ENCODE measurements around the gene MAGI3.

Gene MAGI3

DNA sequence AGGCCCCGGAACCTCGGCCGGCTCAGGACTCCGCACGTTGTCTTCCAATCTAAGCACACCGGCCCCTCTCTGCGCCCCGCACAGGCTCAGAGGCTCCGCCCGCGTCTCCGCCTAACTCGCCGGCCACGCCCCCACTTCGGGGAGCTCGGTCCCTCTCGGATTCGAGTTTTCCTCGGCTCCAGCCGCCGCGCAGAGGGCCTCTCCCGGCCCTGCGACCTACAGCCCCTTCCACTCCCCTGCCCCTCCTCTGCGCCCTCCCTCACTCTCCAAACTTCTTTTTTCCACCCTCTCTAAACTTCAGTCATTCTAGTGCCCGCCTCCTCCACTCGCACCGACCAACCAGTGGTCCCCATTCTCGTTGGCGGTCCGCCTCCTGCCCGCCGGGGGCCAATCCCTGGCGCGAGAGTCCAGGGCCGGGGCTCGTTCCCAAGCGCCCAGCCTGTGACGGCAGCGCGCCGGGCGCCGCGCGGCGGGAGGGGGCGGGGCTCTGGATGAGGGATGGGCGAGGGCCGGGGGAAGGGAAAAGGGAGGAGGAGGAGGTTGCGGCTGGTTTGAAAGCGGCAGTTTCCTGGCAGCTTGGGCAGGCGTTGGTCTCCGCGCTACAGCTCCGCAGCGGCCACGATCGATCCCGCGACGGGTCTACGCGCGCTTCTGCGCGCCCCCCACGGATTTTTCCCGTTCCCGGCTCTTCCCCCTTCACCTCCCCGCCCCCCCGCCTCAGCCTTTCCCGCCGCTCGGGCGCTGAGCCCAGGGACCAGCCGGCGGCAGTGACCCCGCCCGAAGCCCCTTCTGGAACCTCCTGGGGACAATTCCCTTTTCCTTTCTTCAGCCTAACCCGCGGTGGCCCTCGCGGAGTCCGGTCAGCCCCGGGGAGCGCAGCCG is at the start of gene MAGI3:
MAGI3 (plus strand) TSS at position 563 of the 882 bp plus-strand sequence. CDS start 519 bp downstream, outside the sequence.
- DNase-seq = peak; percentile 88

DNA sequence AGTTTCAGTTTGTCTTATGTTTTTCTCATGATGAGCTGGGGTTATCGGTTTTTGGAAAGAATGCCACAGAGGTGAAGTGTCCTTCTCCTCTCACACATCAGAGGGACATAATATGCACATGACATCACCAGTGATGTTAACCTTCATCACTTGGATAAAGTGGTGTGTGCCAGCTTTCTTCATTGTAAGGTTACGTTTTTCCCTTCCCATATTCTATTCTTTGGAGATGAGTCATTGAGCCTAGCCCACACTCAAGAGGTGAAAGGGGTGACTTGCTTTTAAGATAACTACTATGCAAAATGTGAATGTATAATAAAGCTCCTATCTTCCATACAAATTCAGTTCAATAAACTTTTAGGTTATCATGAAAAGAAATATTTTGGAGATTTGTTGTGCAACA is 36.7 kb upstream of the MAGI3 start:
- DNase-seq = no peak

DNA sequence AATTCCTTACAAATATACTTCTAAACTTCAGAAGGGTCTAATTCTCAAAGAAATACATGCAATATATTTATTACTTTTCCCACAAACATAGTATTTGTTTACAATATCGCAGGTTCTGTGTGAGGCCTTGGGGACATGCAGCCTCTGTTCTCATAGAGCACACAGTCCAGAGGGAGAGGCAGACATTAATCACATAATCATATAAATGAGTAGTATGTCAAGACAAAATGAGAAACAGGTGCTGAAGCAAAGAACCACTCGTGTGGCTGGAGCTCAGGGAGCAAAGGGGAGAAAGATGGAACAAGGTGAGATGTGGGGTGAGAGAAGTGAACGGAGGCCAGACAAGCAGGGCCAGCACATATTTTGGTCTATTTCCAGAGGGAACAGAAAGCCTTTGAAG is 26.4 kb upstream of the MAGI3 start:
- no peak for DNase-seq

DNA sequence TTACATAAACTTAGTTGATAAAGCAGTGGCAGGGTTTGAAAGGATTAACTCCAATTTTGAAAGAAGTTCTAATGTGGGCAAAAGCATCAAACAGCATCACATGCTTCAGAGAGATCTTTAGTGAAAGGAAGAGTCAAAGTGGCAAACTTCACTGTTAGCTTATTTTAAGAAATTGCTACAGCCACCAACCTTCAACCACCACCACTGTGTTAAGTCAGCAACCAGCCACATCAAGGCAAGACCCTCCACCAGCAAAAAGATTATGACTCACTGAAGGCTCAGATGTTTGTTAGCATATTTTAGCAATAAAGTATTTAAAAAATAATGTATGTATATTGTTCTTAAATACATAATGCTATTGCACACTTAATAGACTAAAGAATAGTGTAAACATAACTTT is 21.3 kb upstream of the MAGI3 start:
- no peak for DNase-seq

DNA sequence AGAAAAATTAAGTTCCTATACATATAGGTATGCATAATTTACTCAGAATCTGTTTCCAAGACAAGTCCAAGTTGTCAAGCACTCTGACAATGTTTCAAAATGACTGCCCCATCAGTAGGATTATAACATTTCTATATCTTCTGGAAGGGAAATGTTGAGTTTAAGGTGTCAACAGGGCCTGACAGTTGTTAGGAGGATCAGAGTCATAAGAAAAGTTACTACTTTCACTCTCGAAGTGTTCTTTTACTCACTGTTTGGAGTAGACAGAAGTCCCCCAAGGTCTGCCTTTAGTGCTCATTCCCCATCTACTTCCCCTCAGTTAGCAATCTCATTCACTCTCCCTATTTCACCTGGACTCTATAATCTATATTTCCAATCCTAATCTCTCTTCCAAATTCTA is 20.6 kb upstream of the MAGI3 start:
- no peak for DNase-seq

GRCh38 chr1:113370868-113371267 is 19.4 kb upstream of the MAGI3 start:
- no peak for DNase-seq

DNA sequence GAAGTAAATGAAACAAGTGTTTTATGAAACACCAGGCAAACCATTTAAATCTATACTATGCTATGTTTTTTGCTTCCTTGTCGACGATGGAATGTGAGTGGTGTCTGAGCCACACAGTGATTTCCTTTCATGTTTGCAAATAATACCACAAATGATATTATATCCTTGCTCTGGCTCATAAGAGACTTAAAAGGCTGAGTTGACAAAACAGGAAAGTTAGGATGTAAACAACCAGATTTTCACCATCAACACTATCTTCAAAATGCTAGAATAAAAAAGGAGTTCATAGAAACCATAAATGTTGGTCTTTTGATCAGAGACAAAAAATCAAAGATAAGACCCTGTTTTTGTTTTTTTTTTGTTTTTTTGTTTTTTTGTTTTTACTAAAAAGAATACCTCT is 17.8 kb upstream of the MAGI3 start:
- DNase-seq = no peak

DNA sequence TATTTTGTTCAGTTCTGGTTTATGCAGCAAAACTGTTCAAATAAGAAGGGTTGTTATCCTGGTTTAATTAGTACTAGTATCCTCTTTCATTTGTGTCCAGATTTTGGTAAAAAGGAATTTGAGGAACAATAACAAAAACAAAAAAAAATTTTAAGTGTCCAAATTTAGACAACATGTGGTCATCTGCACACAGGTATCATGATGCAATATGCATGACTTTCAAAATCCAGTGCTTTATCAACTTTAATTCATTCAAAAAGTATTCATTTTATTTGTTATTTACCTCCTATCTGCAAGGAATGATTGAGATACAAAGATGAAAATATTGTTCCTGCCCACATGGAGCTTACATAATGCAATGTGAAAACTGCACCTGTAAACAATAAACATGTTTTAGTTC is 16.7 kb upstream of the MAGI3 start:
- DNase-seq = no peak

GRCh38 chr1:113375878-113376277 is 14.4 kb upstream of the MAGI3 start:
- no peak for DNase-seq

- no peak for DNase-seq
These were observed 10.2 kb upstream of the MAGI3 start for GRCh38 chr1:113380075-113380474.

DNA sequence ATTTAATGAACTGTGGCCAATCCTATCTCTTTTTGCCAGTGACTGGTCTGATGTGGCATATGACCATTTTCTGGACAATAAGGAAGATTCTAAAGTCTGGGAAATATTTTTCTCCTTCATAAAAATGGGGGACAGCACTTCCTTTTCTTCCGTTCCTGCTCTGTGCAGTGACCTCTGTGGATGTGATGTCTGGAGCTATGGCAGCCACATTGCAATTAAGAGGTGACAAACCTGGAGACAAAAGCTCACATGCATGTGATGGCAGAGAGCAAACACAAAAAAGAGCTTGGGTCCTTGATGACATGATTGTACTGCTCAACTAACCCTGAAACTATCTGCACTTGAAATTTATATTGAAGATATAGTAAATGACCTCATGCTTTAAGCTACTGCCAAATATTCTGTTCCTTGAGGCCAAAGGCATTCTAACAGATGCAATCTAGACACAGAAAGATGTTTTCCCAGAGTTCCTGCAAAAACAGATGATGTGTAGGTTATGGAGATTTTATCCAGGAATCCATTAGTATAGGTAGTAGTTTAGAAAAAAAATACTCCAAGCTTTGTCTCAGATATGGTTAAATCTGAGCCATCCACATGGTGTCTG is 2.2 kb upstream of the MAGI3 start:
- DNase-seq = no peak

- no peak for DNase-seq
These were observed 1.5 kb upstream of the MAGI3 start for GRCh38 chr1:113388621-113389358.

DNA sequence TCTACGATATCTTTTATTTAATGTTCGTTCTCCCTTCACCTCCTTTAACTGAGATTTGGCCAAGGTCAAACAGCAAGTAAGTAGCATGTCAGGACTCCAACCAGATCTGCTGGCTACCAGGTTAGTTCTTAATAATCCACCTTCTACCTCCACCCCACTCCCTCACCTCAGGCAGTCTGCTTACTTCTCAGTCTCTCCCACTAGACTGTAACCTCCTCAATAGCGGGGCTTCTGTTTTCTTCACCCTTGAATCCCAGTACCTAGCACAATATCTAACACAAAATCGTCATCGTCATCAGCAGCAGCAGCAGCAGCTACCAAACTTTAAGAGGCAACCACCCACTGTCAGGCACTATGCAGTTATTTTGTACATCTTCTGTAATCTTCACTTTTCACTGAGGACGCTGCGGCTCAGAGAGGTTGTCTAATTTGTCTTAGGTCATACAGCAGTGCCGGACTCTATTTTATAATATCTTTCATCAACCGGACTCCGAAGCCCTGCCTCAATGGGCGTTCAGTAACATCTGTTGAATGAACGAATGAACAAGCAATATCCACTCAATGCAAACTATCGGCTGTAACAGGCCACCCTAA is 859 bp upstream of the MAGI3 start:
- no peak for DNase-seq

DNA sequence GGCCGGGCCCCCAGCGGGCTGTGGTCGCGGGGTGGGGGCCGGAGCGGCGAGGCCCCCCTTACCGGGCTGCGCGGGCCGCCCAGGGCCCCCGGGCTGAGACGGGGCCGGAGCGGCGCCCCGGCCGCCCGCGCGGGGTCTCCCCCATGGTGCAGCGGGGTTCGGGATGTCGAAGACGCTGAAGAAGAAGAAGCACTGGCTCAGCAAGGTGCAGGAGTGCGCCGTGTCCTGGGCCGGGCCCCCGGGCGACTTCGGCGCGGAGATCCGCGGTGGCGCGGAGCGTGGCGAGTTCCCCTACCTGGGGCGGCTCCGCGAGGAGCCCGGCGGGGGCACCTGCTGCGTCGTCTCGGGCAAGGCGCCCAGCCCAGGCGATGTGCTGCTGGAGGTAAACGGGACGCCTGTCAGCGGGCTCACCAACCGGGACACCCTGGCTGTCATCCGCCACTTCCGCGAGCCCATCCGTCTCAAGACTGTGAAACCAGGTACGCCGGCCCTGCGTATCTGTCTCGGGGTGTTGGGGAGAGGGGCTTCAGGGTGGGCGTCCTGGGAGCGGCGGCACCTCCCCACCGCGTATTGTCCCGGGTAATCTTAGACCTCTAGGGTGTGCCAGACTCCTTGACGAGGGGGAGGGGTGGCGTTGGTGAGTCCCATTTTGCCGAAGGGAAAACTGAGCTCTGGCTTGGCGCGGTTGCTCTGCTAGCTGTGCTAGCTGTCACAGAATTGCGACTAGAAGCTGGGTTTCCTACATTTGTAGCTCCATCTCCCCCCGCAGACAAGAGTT is 745 bp downstream of the MAGI3 start:
- peak; percentile 15 for DNase-seq

- no peak for DNase-seq
These were observed 1.4 kb downstream of the MAGI3 start for GRCh38 chr1:113391649-113392271.

GRCh38 chr1:113392541-113393128 is 2.3 kb downstream of the MAGI3 start:
- DNase-seq = no peak

- DNase-seq = no peak
These were observed 3.9 kb downstream of the MAGI3 start for GRCh38 chr1:113394043-113394862.

GRCh38 chr1:113394863-113395259 is 4.5 kb downstream of the MAGI3 start:
- DNase-seq = no peak

GRCh38 chr1:113396102-113396501 is 5.8 kb downstream of the MAGI3 start:
- DNase-seq = no peak

DNA sequence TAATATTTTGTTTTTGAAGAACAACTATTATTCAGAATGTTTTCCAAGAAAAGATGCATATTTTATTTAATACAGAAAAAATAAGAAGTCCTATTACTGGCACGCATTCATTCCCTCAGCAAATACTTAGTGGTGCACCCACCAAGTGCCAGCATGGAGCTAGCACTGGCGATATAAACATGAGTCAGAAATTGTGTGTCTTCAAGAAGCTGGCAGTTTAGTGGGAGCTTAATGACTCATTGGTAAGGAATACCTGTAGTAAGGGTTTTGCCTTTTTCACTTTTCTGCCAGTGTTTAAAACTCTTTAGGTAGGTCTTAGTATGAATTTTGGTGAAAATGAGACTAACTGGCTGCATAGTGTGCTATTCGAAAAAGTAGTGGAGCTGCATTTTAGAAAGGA is 6.3 kb downstream of the MAGI3 start:
- DNase-seq = no peak

Data from CD4-positive, alpha-beta T cell treated with Interferon gamma for 1 hour (primary cell).